Endothelial cell of umbilical vein (primary cell): ENCODE results near the gene CACNG4. TPM values are rescaled to one million over a fixed set of nuclear protein-coding genes. Genes with fewer than 3 reads are reported as not detected.

Source experiments
- BruUV-seq: library from RNA; stranded (reverse); fragments of 400-500 nt; replicated peaks from 2 replicates; lab custom pipeline; 2021; lab: Mats Ljungman, UMichigan
- CTCF ChIA-PET: fragments of 300-600, 350-600 bp; sonication (Branson Sonifier 250); formaldehyde crosslinking; loops from one replicate; lab custom pipeline; 2021; ENCODE audit warnings: antibody characterized with exemption, inconsistent platforms; lab: Charles Lee
- POLR2A ChIA-PET: fragments of 300-600, 350-600 bp; sonication (Branson Sonifier 250); formaldehyde crosslinking; loops from one replicate; lab custom pipeline; 2021; ENCODE audit warnings: antibody characterized with exemption, inconsistent platforms; lab: Charles Lee
- DNase-seq: peaks from one replicate; pipeline ENCODE4 v3.0.0-alpha.2; 2011; ENCODE audit warnings: low read depth, low spot score
- FAIRE-seq: peaks from 2 replicates; lab custom pipeline; 2011; peaks lifted over from hg19 to GRCh38; lab: Jason Lieb, UNC
- H2AFZ ChIP-seq: 2 replicates; pipeline ENCODE4 v1.6.0; 2012; ENCODE audit warnings: low read depth, low read length, control low read depth, inconsistent platforms
- H3K27ac ChIP-seq: 2 replicates; pipeline ENCODE4 v1.5.1; 2011; ENCODE audit warnings: low read depth, mild to moderate bottlenecking, control low read depth, low read length, moderate library complexity; ENCODE audit not compliant: insufficient read depth
- H3K27me3 ChIP-seq, 2 experiments: 2 replicates each; pipeline versions ENCODE4 v1.6.0 to v1.6.1; 2011; ENCODE audit warnings: low read length in 2 of 2, mixed read lengths in 1 of 2; ENCODE audit not compliant: control insufficient read depth in 2 of 2, insufficient read depth in 2 of 2
- H3K36me3 ChIP-seq, 2 experiments: 2 replicates in 1 of 2; 3 replicates in 1 of 2; pipeline ENCODE4 v1.5.1; 2011; ENCODE audit warnings: low read length in 2 of 2, mild to moderate bottlenecking in 1 of 2, moderate library complexity in 1 of 2; ENCODE audit not compliant: control insufficient read depth in 2 of 2, insufficient read depth in 2 of 2; ENCODE audit errors: extremely low read depth in 1 of 2
- H3K4me1 ChIP-seq: 3 replicates; pipeline ENCODE4 v1.5.1; 2011; ENCODE audit warnings: mild to moderate bottlenecking, low read length; ENCODE audit not compliant: control insufficient read depth, insufficient read depth; ENCODE audit errors: extremely low read depth
- H3K4me2 ChIP-seq: 2 replicates; pipeline ENCODE4 v1.6.1; 2011; ENCODE audit warnings: low read length, control low read depth, mixed read lengths; ENCODE audit not compliant: insufficient read depth
- H3K4me3 ChIP-seq, 3 experiments: fragments of 200-600 bp in 1 of 3; sonication (generic), shearing (Covaris generic) in 1 of 3; replicated peaks in 1 of 3; 2 replicates each; pipeline ENCODE4 v1.5.1; 2011 to 2016; ENCODE audit warnings: control low read depth in 3 of 3, low read length in 3 of 3, mild to moderate bottlenecking in 2 of 3, inconsistent platforms in 1 of 3, low read depth in 1 of 3, moderate library complexity in 1 of 3; ENCODE audit not compliant: insufficient read depth in 1 of 3
- H3K79me2 ChIP-seq: 2 replicates; pipeline ENCODE4 v1.6.0; 2012; ENCODE audit warnings: low read length, inconsistent platforms; ENCODE audit not compliant: control insufficient read depth, insufficient read depth
- H3K9ac ChIP-seq: replicated peaks from 2 replicates; pipeline ENCODE3; 2011; ENCODE audit warnings: low read length, control low read depth; ENCODE audit not compliant: insufficient read depth; ENCODE audit errors: extremely low read depth
- H3K9me1 ChIP-seq: replicated peaks from 3 replicates; pipeline ENCODE4 v1.6.0; 2011; ENCODE audit warnings: mild to moderate bottlenecking, low read length; ENCODE audit not compliant: control insufficient read depth, insufficient read depth; ENCODE audit errors: extremely low read depth
- H3K9me3 ChIP-seq: replicated peaks from 2 replicates; pipeline ENCODE4 v1.5.1; 2012; ENCODE audit warnings: low read length, inconsistent platforms; ENCODE audit not compliant: control insufficient read depth, insufficient read depth
- H4K20me1 ChIP-seq: replicated peaks from 2 replicates; pipeline ENCODE3; 2011; ENCODE audit warnings: mild to moderate bottlenecking, low read length; ENCODE audit not compliant: control insufficient read depth, insufficient read depth; ENCODE audit errors: extremely low read depth
- CTCF ChIP-seq, 2 donors: IDR thresholded peaks; 1 replicate in 1 of 2; 2 replicates in 1 of 2; pipeline ENCODE4 v1.5.1; 2011; ENCODE audit warnings: low read length in 2 of 2, mild to moderate bottlenecking in 2 of 2, moderate library complexity in 2 of 2, control low read depth in 1 of 2, inconsistent platforms in 1 of 2, low read depth in 1 of 2; ENCODE audit not compliant: insufficient read depth in 1 of 2; ENCODE audit errors: extremely low read depth in 1 of 2
- EZH2 ChIP-seq: IDR thresholded peaks from 2 replicates; pipeline ENCODE4 v1.6.1; 2012; ENCODE audit warnings: borderline replicate concordance, low read depth, mild to moderate bottlenecking, moderate library complexity, low read length, inconsistent platforms; ENCODE audit not compliant: severe bottlenecking
- JUN ChIP-seq: IDR thresholded peaks from 2 replicates; pipeline ENCODE4 v1.6.1; 2011; ENCODE audit warnings: borderline replicate concordance, low read depth; ENCODE audit not compliant: insufficient read length, insufficient read depth
- MAX ChIP-seq: IDR thresholded peaks from 2 replicates; pipeline ENCODE4 v1.6.1; 2011; ENCODE audit not compliant: insufficient read depth, insufficient read length
- dilution Hi-C: fragments of 300-500 bp; cut with MboI; formaldehyde crosslinking; loops from one replicate; pipeline ENCODE4 v1.15.0; 2019; ENCODE audit warnings: low sequenced_read_pairs; ENCODE audit not compliant: extremely low pct_ligation_motif_present
- intact Hi-C: fragments of 100-400 bp; cut with micrococcal nuclease; formaldehyde crosslinking; loops from one replicate; pipeline ENCODE4 v1.10.0; 2022
- polyA plus RNA-seq, 4 experiments: library from polyadenylated mRNA; depleted of rRNA in 3 of 4; stranded (reverse) in 3 of 4; unstranded in 1 of 4; fragments of >200 nt; gene quantifications; 2 replicates each; pipeline versions ENCODE4 v1.2.1 to v1.2.3, GENCODE V29; 2011 to 2012; ENCODE audit warnings: missing spikeins in 1 of 4
- total RNA-seq: library from RNA; stranded (reverse); gene quantifications from 2 replicates; pipeline ENCODE4 v1.2.3, GENCODE V29; 2021

Gene CACNG4
- total and polyA plus RNA-seq, 2 donors (not counting 3 experiments of a cell fraction or from before 2014, with no cell fraction given): not detected

- dilution Hi-C loops: no loop called here
- no peak for DNase-seq
- ChIA-PET CTCF (no interaction called here), POLR2A (no interaction called here)
- Histone ChIP-seq H3K27me3 (peaks cover 0 to 2% of the 10 kb centered on the region in 2 experiments), H3K27ac (no peak overlapping the region), H4K20me1 (no peaks in the 10 kb centered on the region), H3K9ac (no peak overlapping the region), H3K9me3 (no peaks in the 10 kb centered on the region), H3K36me3 (no peaks in the 10 kb centered on the region), H2AFZ (no peak overlapping the region), H3K4me3 (no peak overlapping the region), H3K9me1 (no peaks in the 10 kb centered on the region), H3K4me1 (no peaks in the 10 kb centered on the region), H3K79me2 (no peaks in the 10 kb centered on the region), H3K4me2 (no peak overlapping the region)
- BruUV-seq: no TSS peak
- TF ChIP-seq EZH2: no peak
- no peak for FAIRE-seq
- intact Hi-C loops: no loop called here
Observed at GRCh38 chr17:66938656-66939055, 25.9 kb upstream of the CACNG4 start.

GRCh38 chr17:66939461-66940114 is 24.9 kb upstream of the CACNG4 start:
- BruUV-seq: no TSS peak
- H3K4me3 ChIP-seq: no peak overlapping the region
- dilution Hi-C loops (no loop called here), intact Hi-C loops (no loop called here)
- FAIRE-seq (no peak), DNase-seq (no peak)
- no peaks in the 10 kb centered on the region for H3K79me2 ChIP-seq
- no peaks in the 10 kb centered on the region for H3K9me1 ChIP-seq
- TF ChIP-seq JUN: no peak
- TF ChIP-seq CTCF (IDR thresholded peaks at IDR 0.05; ENCODE audit: extremely low read depth in 1 of 2, insufficient read depth in 1 of 2, low read depth in 1 of 2, low read length in 2 of 2): no peak
- TF ChIP-seq MAX: no peak
- no peaks in the 10 kb centered on the region for H4K20me1 ChIP-seq
- H2AFZ ChIP-seq: no peak overlapping the region
- H3K4me1 ChIP-seq: no peaks in the 10 kb centered on the region
- POLR2A ChIA-PET: no interaction called here
- H3K4me2 ChIP-seq: no peak overlapping the region
- H3K36me3 ChIP-seq: no peaks in the 10 kb centered on the region
- H3K27ac ChIP-seq: no peak overlapping the region
- H3K9ac ChIP-seq: no peak overlapping the region
- H3K27me3 ChIP-seq: peaks cover 1 to 7% of the 10 kb centered on the region in 2 experiments
- no peaks in the 10 kb centered on the region for H3K9me3 ChIP-seq
- CTCF ChIA-PET: no interaction called here
